ENCODE results near the gene PRKAG3.

PRKAG3 gene

DNA sequence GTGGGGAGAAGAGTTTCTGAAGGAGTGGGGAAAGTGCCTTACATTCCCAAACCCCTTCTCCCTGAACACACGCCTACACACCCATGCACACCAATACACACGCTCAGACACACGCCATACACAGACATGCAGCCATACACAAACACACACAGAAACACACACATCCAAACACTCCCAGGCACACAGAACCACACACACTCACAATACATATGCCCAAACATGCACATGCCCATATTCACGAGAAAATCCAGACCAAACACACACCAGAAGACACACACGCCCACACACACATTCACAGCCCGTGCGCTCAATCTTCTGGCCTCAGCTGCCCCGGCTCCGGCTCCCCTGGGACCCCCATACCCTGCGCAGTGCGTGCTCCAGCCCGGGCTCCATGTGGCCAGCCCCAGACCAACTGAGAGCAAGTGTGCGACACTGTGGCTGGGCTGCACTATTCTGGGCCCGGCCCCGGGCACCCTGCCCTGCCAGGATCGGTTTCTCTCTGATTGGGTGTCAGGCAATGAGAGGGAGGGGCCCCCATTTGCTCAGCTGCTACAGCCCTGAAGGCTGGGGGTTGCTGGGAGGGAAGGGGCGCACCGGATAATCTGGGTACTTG lies at the start of gene PRKAG3:
PRKAG3 (minus strand) TSS at position 426 of the 613 bp plus-strand sequence.
- no peak for DNase-seq

DNA sequence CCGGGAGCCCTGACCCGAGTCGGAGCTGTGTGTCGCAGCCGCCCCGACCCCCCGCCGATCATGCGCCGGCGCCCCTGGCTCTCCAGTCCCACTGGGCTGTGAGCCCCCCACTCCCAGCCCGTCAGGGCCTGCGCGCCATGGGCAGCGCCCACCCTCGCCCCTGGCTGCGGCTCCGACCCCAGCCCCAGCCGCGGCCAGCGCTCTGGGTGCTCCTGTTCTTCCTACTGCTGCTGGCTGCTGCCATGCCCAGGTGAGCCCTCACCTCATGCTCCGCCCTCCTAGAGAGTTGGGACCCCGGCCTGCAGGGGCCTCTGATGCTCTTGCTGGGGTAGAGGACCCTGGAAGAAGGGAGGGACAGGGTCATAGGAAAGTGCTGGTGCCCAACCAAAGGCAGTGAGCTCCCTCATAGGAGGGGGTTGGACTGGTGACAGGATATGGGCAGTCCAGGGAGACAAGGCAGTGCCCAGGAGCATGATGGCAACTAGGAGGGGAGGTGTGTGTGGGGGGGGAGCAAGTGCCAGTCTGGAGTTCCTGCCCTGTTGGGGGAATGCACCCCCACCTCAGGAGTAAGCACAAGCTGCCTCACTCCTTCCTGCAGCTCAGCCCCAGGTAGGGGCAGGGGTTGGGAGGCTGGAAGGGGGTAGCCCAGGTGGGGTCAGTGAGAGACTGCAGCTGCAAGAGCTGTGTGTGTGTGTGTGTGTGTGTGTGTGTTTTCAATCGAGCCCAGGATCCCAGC lies 49.4 kb upstream of the PRKAG3 start:
- no peak for DNase-seq

DNA sequence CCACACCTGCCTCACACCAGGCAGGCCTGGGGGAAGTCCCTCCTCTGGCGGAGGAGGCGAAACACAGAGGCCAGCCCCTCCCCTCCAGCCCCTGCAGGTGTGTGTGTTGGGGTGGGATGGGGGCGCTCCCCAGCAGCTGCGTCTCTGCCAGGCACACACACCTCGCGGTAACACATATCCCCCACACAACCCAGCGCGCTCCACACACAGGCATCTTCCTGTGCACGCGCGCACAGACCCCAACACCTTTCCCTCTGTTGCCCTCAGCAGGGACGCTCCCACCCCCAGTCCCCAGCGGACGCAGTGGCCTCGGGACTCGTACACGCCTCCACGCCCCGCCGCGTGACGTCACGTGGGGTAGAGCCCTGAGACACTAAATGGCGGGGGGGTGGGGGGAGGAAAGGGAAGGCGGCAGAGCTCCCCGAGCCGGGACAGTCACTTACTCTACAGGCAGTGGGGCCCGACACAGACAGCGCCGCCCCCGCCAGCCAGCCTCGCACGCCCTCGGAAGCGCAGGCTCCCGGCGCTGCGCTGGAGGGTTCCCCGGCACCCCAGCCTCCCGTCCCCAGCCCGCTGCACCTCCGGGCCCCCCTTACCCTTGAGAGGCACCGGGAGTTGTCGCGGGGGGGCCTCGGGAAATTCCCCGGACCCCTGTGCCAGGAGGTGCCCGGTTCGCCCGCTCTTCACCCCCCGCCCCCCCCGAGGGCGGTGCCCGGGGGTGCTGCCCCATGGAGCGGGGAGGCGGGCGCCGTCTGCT lies 48.7 kb upstream of the PRKAG3 start, which contains the start of gene WNT10A:
WNT10A (plus strand) TSS at position 751 of the 757 bp plus-strand sequence. CDS start 144 bp downstream, outside the sequence.
- peak; percentile 77 for DNase-seq

DNA sequence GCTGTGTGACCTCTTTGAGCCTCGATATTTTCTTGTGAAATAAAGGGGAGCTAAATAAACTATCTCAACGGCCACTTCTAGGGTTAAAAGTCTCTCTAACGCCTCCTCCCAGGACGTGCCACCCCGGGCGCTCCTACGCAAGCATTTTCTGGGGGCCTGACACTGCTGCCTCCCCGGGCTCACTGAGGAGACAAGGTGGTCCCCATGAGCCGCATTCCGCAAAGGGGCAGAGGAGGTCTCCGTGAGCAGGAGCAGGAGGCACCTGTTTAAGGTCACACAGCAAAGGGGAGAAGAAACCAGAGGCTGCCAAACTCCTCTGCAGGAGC lies 48.1 kb upstream of the PRKAG3 start:
- DNase-seq: no peak

DNA sequence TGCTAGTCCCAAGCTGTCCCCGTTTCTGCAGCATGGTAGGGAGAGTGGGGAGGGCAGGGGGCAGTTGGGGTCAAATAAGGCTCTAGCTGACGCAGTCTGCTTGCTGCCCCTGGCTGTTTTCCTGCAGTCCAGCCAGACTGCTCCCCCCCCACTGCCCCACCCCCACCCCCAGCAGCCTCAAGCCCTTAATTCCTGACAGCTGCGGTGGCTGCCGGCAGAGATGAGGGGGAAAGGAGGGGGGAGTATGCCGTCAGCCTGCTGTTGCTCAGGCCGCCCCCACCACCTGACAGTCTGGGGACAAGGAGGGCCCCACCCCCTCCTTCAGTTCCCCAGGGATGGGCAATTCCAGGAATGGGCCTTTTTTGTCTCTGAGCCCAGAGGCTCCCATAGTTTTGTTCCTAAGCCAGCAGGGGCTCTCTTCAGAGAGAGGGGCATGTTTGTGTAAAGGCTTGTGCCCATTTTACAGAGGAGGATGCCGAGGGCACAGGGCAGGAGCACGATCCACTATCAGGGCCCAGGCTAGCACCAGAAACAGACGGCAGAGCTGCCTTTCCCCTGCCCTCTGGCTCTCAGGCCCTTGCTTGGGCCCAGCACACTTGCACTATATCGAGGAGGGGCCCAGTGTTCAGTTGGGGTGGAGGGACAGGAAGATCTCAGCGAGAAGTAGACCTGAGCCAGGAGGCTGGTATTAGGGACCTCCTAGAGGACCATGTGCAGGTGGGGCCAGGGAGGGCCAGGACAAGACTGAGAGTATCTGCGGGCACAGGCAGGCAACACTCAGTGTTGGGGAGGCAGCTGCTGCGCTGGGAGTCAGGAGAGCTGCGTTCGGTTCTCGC lies 47.5 kb upstream of the PRKAG3 start:
- no peak for DNase-seq

DNA sequence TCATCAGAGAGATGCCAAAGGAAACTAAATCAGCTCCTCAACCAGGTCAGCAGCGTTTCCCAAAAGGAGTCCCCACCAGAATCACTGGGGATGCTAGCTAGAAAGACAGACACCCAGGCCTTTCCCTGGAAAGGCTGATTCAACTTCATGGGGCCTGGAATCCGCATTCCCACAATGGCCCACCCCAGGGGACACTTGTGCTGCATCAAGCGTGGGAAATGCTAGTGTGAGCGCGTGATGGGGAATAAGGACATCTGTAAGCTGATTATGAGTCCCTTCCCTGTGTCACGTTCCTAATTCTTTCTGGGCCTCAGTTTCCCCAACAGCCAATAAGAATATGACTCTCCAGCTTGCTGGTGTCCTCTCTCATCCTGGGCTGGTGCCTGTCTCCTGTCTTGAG lies 46.9 kb upstream of the PRKAG3 start:
- no peak for DNase-seq

DNA sequence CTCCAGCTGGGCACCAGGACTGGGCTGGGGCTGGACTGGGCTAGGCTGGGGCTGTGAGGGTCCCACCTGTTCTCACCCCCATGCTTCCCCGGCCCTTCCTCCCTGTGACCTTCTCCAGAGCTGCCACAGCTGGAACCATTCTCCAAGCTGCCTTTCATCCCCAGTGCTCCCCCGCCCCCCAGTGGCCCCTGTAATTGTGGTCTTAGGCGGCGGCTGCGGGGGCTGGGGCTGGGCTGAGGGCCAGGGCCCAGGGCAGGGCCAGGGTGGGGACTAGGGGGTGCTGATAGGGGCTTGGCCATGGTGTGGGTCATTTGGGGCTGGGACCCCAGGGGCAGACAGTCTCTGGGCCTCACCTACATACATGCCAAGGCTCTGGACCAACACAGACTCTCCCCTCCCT lies 46.3 kb upstream of the PRKAG3 start:
- DNase-seq: no peak

DNA sequence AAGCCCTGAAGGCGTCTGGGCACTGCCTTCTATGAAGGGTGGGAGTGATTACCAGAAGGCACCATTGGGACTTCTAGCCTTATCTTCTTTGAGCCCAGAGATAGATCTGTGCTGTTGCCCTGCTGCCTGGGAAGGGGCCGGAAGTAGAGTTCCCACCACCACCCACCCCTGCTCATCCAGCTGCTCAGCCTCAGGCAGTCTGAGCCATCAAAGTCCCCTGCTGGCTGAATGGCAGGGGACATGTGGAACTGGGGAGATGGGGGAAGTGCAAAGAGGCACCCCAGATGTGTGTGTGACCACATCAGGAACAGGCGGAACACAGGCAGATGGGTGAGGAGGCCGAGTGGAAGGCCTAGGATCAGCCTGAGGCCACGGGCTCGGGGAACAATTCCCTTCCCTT lies 45.7 kb upstream of the PRKAG3 start:
- DNase-seq: no peak

DNA sequence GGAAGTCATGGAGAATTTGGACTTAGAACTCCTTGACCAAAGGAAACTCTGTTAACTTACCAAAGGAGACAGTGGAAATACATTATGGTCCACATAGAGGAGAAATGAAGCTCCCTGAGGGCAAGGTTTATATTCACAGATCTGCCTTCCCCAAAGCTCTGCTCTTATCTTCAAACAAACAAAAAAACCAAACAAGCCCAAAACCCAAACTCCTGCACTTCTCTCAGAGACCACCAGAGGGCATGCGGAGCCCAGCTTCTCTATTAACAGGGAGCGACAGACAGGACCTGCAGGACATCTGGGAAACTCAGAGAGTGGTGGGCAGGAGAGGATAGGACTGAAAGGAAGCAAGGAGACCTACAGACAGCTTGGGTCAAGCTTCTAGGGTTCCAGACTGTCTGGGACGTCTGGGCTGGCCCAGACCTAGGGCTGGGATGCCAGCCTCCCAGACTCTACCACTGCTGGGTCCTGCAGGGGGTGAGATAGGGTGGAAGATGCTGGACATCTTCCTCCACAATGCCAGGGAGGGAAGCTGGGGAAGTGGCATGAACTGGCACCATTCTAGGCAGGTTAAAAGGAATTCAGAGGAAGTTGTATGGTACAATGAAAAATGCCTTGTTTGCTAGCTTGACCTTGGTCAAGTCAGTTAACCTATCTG lies 45.1 kb upstream of the PRKAG3 start:
- peak; percentile 60 for DNase-seq

DNA sequence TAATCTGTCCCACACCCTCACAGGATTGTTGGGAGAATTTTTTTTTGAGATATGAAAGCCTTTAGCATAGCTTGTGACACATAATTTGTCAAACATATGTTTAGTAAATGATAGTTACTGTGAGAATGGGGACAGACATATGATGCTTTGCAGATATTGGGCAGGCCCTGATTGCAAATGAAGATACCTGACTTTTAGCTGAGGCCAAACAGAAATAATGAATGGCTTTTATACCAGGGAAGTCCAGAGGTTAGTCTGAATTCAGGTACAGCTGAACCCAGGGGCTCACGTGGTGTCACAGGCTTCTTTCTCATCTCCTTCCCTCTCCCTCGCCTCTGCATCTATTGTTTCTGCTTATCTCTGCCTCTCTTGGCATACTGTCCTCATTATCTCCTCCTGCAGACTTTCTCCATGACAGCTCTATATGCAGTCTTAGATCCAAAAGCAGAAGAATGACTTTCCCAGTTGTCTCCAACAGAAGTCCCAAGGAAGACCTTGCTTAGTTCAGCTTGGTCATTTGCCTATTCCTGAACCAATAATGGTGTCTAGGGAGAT lies 44.2 kb upstream of the PRKAG3 start:
- no peak for DNase-seq

DNA sequence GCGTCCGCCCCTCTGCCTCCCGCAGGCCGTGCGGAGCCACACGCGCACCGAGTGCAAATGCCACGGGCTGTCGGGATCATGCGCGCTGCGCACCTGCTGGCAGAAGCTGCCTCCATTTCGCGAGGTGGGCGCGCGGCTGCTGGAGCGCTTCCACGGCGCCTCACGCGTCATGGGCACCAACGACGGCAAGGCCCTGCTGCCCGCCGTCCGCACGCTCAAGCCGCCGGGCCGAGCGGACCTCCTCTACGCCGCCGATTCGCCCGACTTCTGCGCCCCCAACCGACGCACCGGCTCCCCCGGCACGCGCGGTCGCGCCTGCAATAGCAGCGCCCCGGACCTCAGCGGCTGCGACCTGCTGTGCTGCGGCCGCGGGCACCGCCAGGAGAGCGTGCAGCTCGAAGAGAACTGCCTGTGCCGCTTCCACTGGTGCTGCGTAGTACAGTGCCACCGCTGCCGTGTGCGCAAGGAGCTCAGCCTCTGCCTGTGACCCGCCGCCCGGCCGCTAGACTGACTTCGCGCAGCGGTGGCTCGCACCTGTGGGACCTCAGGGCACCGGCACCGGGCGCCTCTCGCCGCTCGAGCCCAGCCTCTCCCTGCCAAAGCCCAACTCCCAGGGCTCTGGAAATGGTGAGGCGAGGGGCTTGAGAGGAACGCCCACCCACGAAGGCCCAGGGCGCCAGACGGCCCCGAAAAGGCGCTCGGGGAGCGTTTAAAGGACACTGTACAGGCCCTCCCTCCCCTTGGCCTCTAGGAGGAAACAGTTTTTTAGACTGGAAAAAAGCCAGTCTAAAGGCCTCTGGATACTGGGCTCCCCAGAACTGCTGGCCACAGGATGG lies 42.0 kb upstream of the PRKAG3 start:
- DNase-seq: no peak

DNA sequence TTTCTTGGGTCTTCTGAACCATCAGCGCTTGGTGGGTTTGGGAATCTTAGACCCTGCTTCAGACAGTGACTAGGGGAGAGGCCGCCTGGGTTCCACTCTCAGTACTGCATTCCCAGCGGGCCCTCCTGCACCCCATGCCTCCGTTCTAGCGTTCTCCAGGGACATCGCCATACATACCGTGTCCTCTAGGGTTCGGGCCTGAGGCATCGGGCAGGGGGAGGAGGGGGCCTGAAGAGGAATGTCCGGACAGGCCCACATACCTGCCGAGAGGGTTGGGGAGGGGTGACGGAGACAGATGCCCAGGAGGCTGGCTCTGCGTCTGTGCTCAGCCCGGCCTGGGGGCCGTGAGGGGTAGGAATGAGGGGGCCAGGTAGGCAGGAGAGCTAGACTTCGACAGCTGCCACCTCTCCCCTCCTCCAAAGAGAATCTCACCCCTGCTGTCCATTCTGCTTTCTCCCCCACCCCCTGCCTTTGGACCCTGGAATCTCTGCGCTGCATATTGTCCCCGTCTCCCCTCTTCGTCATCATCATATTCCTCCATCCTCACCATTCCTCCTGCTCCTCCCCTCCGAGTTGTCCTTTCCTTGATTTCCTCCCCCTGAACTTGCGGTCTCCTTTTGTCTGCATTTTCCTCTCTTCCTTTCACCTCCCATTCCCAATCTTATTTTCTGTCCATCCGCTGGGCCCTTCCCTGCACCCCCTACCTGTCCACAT lies 41.2 kb upstream of the PRKAG3 start:
- DNase-seq: no peak

DNA sequence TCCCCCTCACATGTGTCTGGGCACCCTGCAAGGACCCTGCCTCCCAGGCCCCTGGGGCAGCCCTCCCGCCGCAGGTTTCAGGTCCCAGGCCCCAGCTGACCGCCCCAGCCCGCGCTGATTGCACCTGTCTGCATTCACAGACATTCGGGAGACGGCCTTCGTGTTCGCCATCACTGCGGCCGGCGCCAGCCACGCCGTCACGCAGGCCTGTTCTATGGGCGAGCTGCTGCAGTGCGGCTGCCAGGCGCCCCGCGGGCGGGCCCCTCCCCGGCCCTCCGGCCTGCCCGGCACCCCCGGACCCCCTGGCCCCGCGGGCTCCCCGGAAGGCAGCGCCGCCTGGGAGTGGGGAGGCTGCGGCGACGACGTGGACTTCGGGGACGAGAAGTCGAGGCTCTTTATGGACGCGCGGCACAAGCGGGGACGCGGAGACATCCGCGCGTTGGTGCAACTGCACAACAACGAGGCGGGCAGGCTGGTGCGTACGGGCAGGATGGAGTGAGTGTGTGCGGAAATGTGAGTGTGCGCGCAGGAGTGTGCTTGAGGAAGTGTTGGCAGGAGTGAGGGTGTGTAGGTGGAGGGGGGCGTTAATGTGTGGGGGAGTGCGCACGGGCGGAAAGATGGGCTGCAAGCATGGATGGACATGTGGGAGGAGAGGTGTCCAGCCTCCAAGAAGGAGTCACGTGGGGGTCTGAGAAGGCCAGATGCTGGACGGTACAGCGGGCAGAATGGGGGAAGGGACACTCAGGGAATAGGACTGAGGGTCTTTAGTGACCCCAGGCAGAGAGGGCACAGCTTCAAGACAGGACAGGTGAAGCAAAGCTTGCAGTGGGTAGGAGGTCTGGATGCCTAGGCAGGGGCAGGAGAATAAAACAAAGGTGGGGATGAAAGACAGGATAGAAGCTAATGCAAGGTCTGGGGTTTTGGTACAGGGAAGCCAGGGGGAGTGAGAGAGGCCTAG lies 40.0 kb upstream of the PRKAG3 start:
- DNase-seq: no peak

DNA sequence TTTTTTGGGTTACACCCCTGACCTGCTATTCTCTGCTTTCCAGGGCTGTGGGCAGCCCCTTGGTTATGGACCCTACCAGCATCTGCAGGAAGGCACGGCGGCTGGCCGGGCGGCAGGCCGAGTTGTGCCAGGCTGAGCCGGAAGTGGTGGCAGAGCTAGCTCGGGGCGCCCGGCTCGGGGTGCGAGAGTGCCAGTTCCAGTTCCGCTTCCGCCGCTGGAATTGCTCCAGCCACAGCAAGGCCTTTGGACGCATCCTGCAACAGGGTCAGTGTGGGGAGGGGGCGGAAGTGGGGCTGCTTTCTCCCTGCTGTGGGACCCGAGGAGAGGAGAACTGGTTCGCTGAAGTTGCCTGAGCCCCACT lies 39.4 kb upstream of the PRKAG3 start:
- no peak for DNase-seq

DNA sequence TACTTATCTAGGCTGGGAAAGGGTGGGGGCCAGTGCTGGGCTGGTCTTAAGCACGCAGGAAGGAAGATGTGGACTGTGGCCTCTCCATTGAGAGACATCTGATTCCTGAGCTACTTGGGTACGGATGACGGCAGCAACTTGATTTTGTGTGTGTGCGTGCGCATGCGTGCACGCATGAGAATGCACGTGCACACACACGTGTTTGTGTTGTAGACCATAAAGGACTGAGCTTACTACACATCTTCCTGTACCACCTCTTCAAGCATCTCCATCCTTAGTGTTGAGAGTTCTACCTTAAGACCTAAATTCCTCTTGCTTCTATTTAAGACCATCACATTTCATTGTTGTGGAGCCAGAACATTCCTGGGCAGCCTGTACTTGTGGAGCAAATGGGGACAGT lies 37.5 kb upstream of the PRKAG3 start:
- DNase-seq: no peak

DNA sequence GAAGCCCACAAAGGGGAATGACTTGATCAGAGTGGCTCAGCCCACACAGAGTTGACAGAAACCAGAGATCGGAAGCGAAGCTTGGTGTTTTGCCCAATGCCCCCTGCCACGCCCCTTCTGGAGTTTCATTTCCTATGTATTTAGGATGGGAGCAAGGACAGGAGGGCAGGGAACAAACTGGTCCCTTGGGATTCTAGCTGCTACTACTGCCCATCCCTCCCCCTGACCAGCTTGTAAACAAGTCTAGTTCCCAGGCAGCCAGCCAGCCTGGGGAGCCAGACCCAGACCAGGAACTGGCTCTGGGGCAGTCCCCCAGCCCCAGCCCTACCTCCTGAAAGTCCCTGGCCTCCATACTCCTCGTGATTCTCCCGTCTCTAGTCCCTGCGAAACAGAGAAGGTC lies 36.3 kb upstream of the PRKAG3 start:
- no peak for DNase-seq

DNA sequence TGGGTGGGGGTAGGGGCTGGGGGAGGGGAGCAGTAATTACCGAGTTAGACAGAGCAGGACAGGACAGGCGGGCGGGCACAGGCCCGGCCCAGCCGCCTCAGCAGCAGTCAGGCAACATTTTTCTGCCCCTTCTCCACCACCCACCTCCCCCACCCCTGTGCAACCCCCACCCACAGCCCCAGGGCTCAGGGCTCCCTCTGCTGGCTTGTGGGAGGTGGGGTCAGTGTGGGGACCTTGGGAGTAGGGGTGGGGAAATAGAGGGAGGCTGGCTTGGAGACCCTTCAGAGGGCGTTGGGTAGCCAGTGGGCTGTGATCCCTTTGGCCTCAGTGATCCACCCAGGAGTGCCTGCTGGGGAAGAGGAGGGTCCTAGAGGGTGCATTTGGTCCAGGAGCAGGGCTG lies 34.4 kb upstream of the PRKAG3 start:
- DNase-seq: no peak

DNA sequence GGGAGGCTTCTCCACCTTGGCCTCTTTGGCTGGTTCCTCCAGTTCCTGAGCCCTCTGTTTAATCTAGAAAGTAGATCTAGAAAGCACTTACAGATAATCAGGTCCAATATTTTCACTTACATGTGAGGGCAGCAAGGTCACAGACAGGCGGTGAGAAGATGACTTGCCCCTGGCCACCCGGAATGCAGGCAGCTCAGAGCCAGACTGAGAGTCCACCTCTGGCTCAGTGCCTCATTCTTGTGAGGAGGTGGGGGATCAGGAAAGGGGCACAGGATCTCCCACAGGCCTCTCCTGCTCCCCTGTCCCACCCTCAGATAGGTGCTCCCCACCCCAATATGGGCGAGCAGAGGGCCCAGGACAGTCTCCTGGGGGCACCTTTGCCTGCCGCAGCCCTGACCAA lies 33.8 kb upstream of the PRKAG3 start:
- DNase-seq: no peak

DNA sequence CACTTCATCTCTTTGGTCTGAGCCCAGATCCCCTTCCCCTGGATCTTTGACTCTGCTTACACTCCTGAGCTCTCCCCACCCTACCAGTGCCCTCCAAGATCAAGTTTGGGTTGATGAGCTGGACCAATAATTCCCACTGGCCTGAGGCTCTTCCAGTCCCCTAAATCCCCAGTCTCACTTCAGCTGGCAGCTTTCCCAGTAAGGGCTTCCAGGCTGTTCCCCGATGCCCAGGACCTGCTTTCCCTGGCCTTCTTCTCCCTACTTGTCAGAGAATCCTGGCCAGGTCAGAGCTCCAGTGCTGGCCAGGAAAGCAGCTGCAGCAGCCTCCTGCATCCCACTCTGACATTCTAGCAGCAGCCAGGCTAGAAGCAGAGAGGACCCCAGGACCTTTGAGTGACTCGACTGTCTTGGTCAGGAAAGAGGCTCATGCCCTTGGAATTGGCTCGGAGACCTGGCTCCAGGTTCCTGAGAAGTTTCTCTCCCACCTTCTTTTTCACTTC lies 31.5 kb upstream of the PRKAG3 start:
- DNase-seq: no peak

Data from activated effector memory CD4-positive, alpha-beta T cell treated with Interleukin-2 at 50 U/mL for 16 hours (primary cell).